NOMO-1 (cell line): ENCODE results near the gene SETD1A.
A peak's percentile ranks its signal among the peaks of the same experiment; 100 is the strongest.
"Not testable (repeated sequence)": the region's sequence is repeated elsewhere in the genome, so short reads cannot be mapped to it uniquely, and the experiment has no call there.

Experiments used
- DNase-seq, 2 experiments: peaks; one replicate each; lab custom pipeline; 2025; ENCODE audit not compliant: unreplicated experiment in 2 of 2; lab: John Stamatoyannopoulos, UW

SETD1A gene

DNA sequence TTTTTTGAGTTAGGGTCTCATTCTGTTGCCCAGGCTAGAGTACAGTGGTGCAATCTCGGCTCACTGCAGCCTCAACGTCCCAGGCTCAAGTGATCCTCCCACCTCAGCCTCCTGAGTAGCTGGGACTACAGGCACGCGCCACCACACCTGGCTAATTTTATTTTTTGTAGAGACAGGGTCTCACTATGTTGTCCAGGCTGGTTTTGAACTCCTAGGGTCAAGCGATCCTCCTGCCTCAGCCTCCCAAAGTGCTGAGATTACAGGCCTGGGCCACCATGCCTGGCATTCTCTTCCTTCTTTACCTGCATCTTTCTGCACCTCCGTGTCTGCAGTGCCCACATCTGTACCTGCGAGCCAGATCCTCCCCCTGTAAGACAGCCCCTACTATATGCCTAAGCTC is 54.3 kb downstream of the SETD1A start:
- not testable (repeated sequence) for DNase-seq

GRCh38 chr16:31013292-31013691 is 55.7 kb downstream of the SETD1A start:
- DNase-seq: not testable (repeated sequence)

- no peak for DNase-seq
Measured at GRCh38 chr16:31016018-31016417, 58.5 kb downstream of the SETD1A start.

GRCh38 chr16:31017756-31018155 is 60.2 kb downstream of the SETD1A start:
- DNase-seq: not testable (repeated sequence)

- no peak for DNase-seq
Measured at GRCh38 chr16:31020536-31020935, 63.0 kb downstream of the SETD1A start.

DNA sequence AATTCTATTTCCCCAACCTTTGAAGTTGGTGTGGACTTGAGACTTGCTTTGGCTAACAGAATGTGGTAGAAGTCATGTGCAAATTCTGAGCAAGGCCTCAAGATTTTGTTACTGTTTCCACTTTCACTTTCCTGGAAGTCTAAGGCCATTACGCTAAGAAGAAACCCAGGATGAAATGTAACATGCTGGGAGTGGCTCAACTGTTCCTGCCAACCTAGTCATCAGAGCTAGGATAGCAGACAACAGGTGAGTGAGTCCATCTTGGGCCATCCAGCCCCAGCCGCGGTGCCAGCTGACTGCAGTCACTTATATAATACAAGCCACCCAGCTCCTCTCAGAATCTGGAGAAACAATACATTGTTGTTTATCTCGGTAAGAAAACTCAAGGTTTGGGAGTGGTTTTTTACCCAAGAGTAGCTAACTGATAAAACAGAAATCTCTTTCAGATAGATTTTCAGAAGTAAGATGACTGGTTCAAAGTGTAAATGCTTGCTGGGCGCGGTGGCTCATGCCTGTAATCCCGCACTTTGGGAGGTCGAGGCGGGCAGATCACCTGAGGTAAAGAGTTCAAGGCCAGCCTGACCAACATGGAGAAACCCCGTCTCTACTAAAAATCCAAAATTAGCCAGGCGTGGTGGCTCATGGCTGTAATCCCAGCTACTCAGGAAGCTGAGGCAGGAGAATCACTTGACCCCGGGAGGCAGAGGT is 65.1 kb downstream of the SETD1A start:
- no peak for DNase-seq

DNA sequence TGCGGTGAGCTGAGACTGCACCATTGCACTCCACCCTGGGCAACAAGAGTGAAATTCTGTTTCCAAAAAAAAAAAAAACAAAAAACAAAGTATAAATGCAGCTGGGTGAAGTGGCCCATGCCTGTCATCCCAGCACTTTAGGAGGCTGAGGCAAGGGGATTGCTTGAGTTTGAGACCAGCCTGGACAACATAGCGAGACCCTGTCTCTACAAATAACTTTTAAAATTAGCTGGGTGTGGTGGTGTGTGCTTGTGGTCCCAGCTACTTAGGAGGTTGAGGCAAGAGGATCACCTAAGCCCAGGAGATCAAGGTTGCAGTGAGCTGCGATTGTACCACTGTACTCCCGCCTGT is 65.7 kb downstream of the SETD1A start:
- DNase-seq: no peak

DNA sequence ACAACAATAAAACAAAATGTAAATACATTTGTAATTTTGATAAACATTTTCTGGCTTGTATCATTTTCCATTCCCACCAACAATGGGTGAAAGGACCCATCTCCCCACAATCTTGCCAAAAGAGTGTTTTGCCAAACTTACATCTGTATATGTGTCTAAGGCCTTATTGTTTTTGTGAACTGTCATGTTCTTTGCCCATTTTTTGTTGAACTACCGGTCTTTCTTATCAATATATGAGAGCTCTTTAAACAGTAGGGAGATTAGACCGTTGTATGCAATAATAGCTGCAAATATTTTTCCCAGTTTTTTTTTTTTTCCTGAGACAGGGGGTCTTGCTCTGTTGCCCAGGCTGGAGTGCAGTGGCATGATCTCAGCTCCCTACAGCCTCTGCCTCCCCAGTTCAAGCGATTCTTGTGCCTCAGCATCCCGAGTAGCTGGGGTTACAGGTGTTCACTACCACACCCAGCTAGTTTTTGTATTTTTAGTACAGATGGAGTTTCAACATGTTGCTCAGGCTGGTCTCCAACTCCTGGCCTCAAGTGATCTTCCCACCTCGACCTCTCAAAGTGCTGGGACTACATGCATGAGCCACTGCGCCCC is 66.2 kb downstream of the SETD1A start:
- DNase-seq: no peak

DNA sequence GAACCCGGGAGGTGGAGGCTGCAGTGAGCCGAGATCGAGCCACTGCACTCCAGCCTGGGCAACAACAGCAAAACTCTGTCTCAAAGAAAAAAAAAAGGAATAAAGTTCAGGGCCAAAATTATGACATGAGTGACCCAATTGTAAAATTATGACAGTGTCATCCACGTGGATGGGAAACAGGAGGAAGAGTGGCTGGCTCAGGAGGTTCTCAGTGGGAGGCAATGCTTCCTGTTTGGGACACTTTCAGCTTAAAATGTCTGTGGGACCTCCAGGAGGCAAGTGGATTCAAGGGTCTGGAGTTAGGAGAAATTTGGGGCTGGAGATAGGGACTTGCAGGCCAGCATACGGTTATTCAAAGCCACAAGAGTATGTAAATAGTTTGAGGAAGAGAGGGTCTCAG is 67.8 kb downstream of the SETD1A start:
- DNase-seq: no peak

- DNase-seq: no peak
Measured at GRCh38 chr16:31029272-31029671, 71.7 kb downstream of the SETD1A start.

DNA sequence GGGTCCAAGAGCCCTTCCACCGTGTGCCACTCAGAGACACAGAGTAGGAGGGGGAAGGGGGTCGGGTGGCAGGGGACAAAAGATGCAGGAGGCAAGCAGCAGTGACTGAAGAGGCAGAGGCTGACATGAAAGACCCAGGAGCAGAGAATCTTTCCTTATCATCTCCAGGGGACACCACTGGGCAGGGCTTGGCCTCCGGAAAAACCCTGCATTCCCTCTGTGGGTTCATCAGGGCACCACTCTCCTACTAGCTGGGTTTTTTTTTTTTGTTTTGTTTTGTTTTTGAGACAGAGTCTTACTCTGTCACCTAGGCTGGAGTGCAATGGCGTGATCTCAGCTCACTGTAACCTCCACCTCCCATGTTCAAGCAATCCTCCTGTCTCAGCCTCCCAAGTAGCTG is 73.7 kb downstream of the SETD1A start:
- DNase-seq: no peak

GRCh38 chr16:31032736-31033708 is 75.5 kb downstream of the SETD1A start, which contains the start of gene STX4:
Gene STX4 (plus strand): TSS chr16:31033558. CDS start chr16:31033806, 248 bp downstream.
- DNase-seq: peak; percentile 95 to 96

DNA sequence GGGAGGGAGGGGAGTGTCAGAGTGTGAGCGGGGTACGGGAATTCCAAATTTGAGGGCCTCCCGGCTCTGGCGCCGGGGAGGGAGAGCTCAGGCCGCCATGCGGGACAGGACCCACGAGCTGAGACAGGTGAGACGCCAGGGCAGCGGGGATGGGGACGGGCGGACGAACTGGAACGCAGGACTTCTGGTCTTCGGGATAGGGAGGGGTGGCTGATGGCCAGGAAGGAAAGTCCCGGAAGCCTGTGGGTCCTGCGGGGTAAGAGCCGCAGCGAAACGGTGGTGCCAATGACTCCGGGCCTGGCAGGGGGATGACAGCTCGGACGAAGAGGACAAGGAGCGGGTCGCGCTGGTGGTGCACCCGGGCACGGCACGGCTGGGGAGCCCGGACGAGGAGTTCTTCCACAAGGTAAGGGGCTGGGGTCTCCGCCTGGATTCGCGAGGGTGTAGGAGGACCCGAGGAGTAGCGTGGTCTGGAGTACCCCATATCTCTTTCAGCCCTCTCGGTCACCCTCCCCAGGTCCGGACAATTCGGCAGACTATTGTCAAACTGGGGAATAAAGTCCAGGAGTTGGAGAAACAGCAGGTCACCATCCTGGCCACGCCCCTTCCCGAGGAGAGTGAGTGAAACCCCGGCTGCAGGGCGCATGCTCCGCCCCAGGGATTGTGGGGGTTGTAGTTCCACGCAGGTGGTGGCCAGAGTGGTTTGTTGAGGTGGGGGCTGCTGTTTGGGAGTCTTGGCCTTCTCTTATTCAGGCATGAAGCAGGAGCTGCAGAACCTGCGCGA is 76.3 kb downstream of the SETD1A start:
- peak; percentile 45 to 74 for DNase-seq
